Body of pancreas (tissue), 4 donors: ENCODE data around the gene KDM2A.

Experiments
- POLR2A ChIP-seq, 3 donors: fragments of 450-650 bp; IDR thresholded peaks; one replicate each; pipeline ENCODE4 v1.6.1; 2016; ENCODE audit warnings: antibody characterized with exemption in 3 of 3, mild to moderate bottlenecking in 2 of 3
- TF ChIP-seq, protein P1 (sequence below), 7 experiments: fragments of 450-650 bp in 4 of 7; fragments of 200-600 bp in 3 of 7; sonication (generic) in 3 of 7; IDR thresholded peaks; one replicate each; pipeline ENCODE4 v1.5.1; 2016 to 2019; ENCODE audit warnings: antibody characterized with exemption in 7 of 7

DNA sequence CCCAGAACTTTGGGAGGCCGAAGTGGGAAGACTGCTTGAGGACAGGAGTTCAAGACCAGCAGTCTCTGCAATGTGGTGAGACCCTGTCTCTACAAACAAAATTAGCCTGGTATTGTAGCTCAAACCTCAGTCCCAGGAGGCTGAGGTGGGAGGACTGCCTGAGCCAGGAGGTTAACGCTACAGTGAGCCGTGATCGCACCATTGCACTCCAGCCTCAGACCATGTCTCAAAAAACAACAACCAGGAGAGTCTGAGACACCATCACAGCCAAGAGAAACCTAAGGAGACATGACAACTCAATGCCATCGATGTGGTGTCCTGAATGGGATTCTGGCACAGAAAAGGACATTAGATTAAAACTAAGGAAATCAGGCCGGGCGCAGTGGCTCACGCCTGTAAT is 28.3 kb upstream of the KDM2A start:
- TF ChIP-seq, protein P1, sequence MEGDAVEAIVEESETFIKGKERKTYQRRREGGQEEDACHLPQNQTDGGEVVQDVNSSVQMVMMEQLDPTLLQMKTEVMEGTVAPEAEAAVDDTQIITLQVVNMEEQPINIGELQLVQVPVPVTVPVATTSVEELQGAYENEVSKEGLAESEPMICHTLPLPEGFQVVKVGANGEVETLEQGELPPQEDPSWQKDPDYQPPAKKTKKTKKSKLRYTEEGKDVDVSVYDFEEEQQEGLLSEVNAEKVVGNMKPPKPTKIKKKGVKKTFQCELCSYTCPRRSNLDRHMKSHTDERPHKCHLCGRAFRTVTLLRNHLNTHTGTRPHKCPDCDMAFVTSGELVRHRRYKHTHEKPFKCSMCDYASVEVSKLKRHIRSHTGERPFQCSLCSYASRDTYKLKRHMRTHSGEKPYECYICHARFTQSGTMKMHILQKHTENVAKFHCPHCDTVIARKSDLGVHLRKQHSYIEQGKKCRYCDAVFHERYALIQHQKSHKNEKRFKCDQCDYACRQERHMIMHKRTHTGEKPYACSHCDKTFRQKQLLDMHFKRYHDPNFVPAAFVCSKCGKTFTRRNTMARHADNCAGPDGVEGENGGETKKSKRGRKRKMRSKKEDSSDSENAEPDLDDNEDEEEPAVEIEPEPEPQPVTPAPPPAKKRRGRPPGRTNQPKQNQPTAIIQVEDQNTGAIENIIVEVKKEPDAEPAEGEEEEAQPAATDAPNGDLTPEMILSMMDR (IDR thresholded peaks at IDR 0.05) = no peak
- no peak for TF ChIP-seq POLR2A (IDR thresholded peaks at IDR 0.05)
